Right lobe of liver (tissue), 6 donors: ENCODE results near the gene NKX3-2. TPM values are rescaled to one million over a fixed set of nuclear protein-coding genes. Genes with fewer than 3 reads are reported as not detected.

Experiments
- ATAC-seq, 4 donors: fragments of 200-7000 bp; cut with Tn5 transposase; one replicate each; pipeline ENCODE4 v1.9.1; 2020; ENCODE audit warnings: mild to moderate bottlenecking in 4 of 4, moderate library complexity in 4 of 4
- DNase-seq, 3 donors: peaks; one replicate each; pipeline ENCODE4 v3.0.0-alpha.2; 2020
- H3K27ac ChIP-seq, 3 donors: fragments of 200-600 bp; one replicate each; pipeline ENCODE4 v1.8.0; 2022
- H3K27me3 ChIP-seq, 2 donors: fragments of 200-600 bp; one replicate each; pipeline ENCODE4 v1.8.0; 2022
- H3K36me3 ChIP-seq, 4 donors: fragments of 200-600 bp; sonication (generic) in 1 of 4; one replicate each; pipeline versions ENCODE4 v1.5.1 to v1.8.0; 2017 to 2022; ENCODE audit warnings: control low read depth in 1 of 4
- H3K4me1 ChIP-seq, 4 donors: fragments of 200-600 bp; sonication (generic) in 1 of 4; one replicate each; pipeline versions ENCODE4 v1.5.1 to v1.8.0; 2017 to 2022; ENCODE audit warnings: control low read depth in 1 of 4
- H3K4me3 ChIP-seq, 3 donors: fragments of 200-600 bp; one replicate each; pipeline ENCODE4 v1.8.0; 2022
- H3K9me3 ChIP-seq, 4 donors: fragments of 200-600 bp; sonication (generic) in 1 of 4; one replicate each; pipeline versions ENCODE4 v1.5.1 to v1.8.0; 2017 to 2022; ENCODE audit warnings: control low read depth in 1 of 4
- POLR2A ChIP-seq: fragments of 450-650 bp; IDR thresholded peaks from one replicate; pipeline ENCODE4 v1.6.1; 2017; ENCODE audit warnings: antibody characterized with exemption, mild to moderate bottlenecking
- WGBS: methylation state at CpG from one replicate; pipeline ENCODE4 v1.1.6; 2018; ENCODE audit warnings: low coverage, low lambda C conversion rate; ENCODE audit not compliant: insufficient coverage; ENCODE audit errors: missing lambda C conversion rate; 5-methylcytosine and 5-hydroxymethylcytosine counted together
- intact Hi-C, 2 donors: fragments of 100-400 bp; cut with DNase I; formaldehyde crosslinking; loops; one replicate each; pipeline versions ENCODE4 v1.11.2 to v1.14.1; 2022
- total RNA-seq, 6 experiments: library from RNA; depleted of rRNA in 2 of 6; stranded (reverse); fragments of >200 nt in 2 of 6; fragmentation: NEBNext Ultra II Directional in 3 of 6; extraction: Animal tissue kit (Norgen Biotek cat#: 25700) in 3 of 6; gene quantifications; one replicate each; pipeline versions ENCODE4 v1.1.0 to v1.2.4, GENCODE V29; 2016 to 2023
- TF ChIP-seq, protein P1 (sequence below), 4 donors: fragments of 200-600 bp in 3 of 4; fragments of 450-650 bp in 1 of 4; IDR thresholded peaks; one replicate each; pipeline versions ENCODE4 v1.5.1 to v1.8.0; 2016 to 2022; ENCODE audit warnings: antibody characterized with exemption in 4 of 4, mild to moderate bottlenecking in 2 of 4
- donor health status: DM: no; HTN: yes; CAD: no.
- donor health status: DM: no; HTN: no; CAD: no.
- donor health status: DM: no; HTN: no; CAD: no.
- donor health status: DM: no; HTN: yes; CAD: no.
- donor health status: DM: no; HTN: yes; CAD: no.

Gene NKX3-2
- total RNA-seq, 6 experiments from 2014 or later = not detected

DNA sequence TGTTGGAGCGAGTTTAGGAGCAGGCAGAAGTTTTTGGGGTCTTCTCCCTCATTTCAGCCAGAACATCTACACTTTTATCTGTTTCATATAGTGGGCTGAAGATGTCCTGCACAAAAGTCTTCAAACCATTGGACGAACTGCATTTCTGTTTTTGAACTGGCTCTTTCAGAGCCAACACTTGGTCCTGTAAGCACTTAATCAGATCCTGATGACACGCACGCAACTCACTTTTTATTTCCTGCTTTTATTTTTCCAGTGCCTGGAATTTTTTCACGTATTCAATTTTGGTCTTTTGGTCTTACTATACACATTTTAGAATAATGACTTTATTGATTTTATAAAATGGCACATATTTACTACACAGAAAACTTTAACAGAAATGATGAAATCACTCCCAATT, 40.2 kb upstream of the NKX3-2 start:
- TF ChIP-seq POLR2A = no peak
- TF ChIP-seq, protein P1, sequence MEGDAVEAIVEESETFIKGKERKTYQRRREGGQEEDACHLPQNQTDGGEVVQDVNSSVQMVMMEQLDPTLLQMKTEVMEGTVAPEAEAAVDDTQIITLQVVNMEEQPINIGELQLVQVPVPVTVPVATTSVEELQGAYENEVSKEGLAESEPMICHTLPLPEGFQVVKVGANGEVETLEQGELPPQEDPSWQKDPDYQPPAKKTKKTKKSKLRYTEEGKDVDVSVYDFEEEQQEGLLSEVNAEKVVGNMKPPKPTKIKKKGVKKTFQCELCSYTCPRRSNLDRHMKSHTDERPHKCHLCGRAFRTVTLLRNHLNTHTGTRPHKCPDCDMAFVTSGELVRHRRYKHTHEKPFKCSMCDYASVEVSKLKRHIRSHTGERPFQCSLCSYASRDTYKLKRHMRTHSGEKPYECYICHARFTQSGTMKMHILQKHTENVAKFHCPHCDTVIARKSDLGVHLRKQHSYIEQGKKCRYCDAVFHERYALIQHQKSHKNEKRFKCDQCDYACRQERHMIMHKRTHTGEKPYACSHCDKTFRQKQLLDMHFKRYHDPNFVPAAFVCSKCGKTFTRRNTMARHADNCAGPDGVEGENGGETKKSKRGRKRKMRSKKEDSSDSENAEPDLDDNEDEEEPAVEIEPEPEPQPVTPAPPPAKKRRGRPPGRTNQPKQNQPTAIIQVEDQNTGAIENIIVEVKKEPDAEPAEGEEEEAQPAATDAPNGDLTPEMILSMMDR (IDR thresholded peaks at IDR 0.05) = no peak
- Histone ChIP-seq H3K4me1 (no peaks in the 10 kb centered on the region), H3K27me3 (no peaks in the 10 kb centered on the region), H3K9me3 (no peaks in the 10 kb centered on the region), H3K4me3 (no peak overlapping the region), H3K27ac (no peak overlapping the region), H3K36me3 (peaks cover 0 to 67% (median 19%) of the 10 kb centered on the region in 4 donors)
- intact Hi-C loops = no loop called here
- WGBS = 98% methylated on average over 4 of the region's 5 CpGs
- ATAC-seq (no peak), DNase-seq (no peak)

DNA sequence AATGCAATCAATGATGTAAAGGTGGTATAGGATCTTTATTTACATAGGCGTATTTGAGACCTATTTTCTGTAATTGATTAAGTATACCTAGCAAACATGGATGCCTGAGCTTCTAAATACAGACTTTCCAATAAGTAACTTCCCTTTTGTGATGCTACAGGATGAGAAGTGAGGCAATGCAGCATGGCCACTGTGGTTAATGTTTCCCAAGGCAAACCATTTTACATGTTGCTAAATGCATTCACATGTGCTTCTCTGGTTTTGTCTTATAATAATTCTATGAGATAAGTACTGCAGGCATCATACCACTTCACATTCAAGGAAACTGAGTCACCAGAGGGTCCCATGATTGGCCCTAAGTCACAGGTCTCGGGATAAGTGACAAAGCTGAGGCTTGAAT, 35.7 kb upstream of the NKX3-2 start:
- H3K36me3 ChIP-seq = peaks cover 5 to 63% (median 35%) of the 10 kb centered on the region in 4 donors
- no peaks in the 10 kb centered on the region for H3K9me3 ChIP-seq
- WGBS = 94% methylated on average over 2 of the region's 2 CpGs
- ATAC-seq (no peak), DNase-seq (no peak)
- H3K27me3 ChIP-seq = no peaks in the 10 kb centered on the region
- TF ChIP-seq, protein P1 (IDR thresholded peaks at IDR 0.05) = no peak
- no peak for TF ChIP-seq POLR2A
- intact Hi-C loops = no loop called here
- no peak overlapping the region for H3K27ac ChIP-seq
- H3K4me3 ChIP-seq = no peak overlapping the region
- no peaks in the 10 kb centered on the region for H3K4me1 ChIP-seq

- WGBS = 93% methylated on average over 3 of the region's 3 CpGs
- intact Hi-C loops = no loop called here
These were observed 33.4 kb upstream of the NKX3-2 start for GRCh38 chr4:13577660-13578059.

DNA sequence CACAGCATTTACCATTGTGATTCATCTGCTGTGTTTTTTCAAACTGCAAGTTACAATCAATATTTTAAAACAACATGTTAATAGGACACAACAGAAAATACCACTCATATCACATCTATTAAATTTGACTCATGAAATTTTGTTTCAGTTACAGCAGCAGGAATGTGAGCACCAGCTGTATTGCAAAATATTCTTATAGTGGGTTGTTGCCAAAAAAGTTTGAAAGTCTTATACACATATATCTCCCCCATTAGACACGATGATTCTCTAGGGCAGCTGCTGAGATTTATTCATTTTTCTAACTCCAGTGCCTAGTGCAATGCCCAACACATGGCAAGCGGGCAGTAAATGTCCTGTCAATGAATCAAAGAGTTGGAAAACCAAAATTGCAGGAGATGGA, 26.6 kb upstream of the NKX3-2 start:
- no peak for DNase-seq
- H3K4me1 ChIP-seq = no peaks in the 10 kb centered on the region
- H3K27me3 ChIP-seq = no peaks in the 10 kb centered on the region
- H3K9me3 ChIP-seq = no peaks in the 10 kb centered on the region
- no peak overlapping the region for H3K27ac ChIP-seq
- H3K36me3 ChIP-seq = peaks cover under 1 to 71% (median 24%) of the 10 kb centered on the region in 4 donors
- WGBS = 92% methylated on average over 2 of the region's 2 CpGs
- ATAC-seq = no peak
- no peak overlapping the region for H3K4me3 ChIP-seq
- TF ChIP-seq, protein P1 (IDR thresholded peaks at IDR 0.05) = no peak
- no peak for TF ChIP-seq POLR2A
- intact Hi-C loops = no loop called here

More at GRCh38 chr4:13577660-13578059, 33.4 kb upstream of the NKX3-2 start:
- H3K4me3 ChIP-seq = no peak overlapping the region
- H3K36me3 ChIP-seq = peaks cover 5 to 84% (median 37%) of the 10 kb centered on the region in 4 donors
- no peak overlapping the region for H3K27ac ChIP-seq
- no peaks in the 10 kb centered on the region for H3K4me1 ChIP-seq
- no peaks in the 10 kb centered on the region for H3K27me3 ChIP-seq
- no peaks in the 10 kb centered on the region for H3K9me3 ChIP-seq
- no peak for TF ChIP-seq POLR2A
- TF ChIP-seq, protein P1 (IDR thresholded peaks at IDR 0.05) = no peak
- ATAC-seq = no peak
- no peak for DNase-seq

GRCh38 chr4:13567125-13567524, 22.8 kb upstream of the NKX3-2 start:
- no peaks in the 10 kb centered on the region for H3K27me3 ChIP-seq
- intact Hi-C loops = no loop called here
- no peak overlapping the region for H3K4me3 ChIP-seq
- no peaks in the 10 kb centered on the region for H3K4me1 ChIP-seq
- DNase-seq (no peak), ATAC-seq (peak in 1 of 4 donors; percentile 16)
- 100% methylated on average over 1 of the region's 5 CpGs for WGBS
- H3K9me3 ChIP-seq = no peaks in the 10 kb centered on the region
- peaks cover 0 to 36% (median 14%) of the 10 kb centered on the region in 4 donors for H3K36me3 ChIP-seq
- no peak overlapping the region for H3K27ac ChIP-seq
- no peak for TF ChIP-seq POLR2A
- TF ChIP-seq, protein P1 (IDR thresholded peaks at IDR 0.05) = no peak
